OCI-LY1 (cell line): ENCODE measurements around the gene RTP1.

Experiments used
- EZH2 ChIP-seq: fragments of 200-600 bp; sonication (generic), shearing (Covaris generic); IDR thresholded peaks from 2 replicates; pipeline ENCODE4 v1.8.0; 2017; ENCODE audit warnings: borderline replicate concordance, mixed run types, mild to moderate bottlenecking, antibody characterized with exemption, low read length, moderate library complexity, mixed read lengths
- TF ChIP-seq, protein P1 (sequence below): fragments of 200-600 bp; sonication (generic), shearing (Covaris generic); IDR thresholded peaks from 2 replicates; pipeline ENCODE4 v1.5.1; 2017; ENCODE audit warnings: mild to moderate bottlenecking, antibody characterized with exemption, low read length, moderate library complexity, mixed read lengths

- TF ChIP-seq, protein P1, sequence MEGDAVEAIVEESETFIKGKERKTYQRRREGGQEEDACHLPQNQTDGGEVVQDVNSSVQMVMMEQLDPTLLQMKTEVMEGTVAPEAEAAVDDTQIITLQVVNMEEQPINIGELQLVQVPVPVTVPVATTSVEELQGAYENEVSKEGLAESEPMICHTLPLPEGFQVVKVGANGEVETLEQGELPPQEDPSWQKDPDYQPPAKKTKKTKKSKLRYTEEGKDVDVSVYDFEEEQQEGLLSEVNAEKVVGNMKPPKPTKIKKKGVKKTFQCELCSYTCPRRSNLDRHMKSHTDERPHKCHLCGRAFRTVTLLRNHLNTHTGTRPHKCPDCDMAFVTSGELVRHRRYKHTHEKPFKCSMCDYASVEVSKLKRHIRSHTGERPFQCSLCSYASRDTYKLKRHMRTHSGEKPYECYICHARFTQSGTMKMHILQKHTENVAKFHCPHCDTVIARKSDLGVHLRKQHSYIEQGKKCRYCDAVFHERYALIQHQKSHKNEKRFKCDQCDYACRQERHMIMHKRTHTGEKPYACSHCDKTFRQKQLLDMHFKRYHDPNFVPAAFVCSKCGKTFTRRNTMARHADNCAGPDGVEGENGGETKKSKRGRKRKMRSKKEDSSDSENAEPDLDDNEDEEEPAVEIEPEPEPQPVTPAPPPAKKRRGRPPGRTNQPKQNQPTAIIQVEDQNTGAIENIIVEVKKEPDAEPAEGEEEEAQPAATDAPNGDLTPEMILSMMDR: no peak
- TF ChIP-seq EZH2: no peak
Measured at GRCh38 chr3:187215460-187215859, 18.2 kb downstream of the RTP1 start.
